GM19438 (cell line): ENCODE results near the gene NKX2-3.

Experiments
- ATAC-seq: cut with Tn5 transposase; IDR thresholded peaks from one replicate; pipeline ENCODE4 v1.9.1; 2021; ENCODE audit warnings: low read depth; ENCODE audit not compliant: unreplicated experiment

The NKX2-3 gene

DNA sequence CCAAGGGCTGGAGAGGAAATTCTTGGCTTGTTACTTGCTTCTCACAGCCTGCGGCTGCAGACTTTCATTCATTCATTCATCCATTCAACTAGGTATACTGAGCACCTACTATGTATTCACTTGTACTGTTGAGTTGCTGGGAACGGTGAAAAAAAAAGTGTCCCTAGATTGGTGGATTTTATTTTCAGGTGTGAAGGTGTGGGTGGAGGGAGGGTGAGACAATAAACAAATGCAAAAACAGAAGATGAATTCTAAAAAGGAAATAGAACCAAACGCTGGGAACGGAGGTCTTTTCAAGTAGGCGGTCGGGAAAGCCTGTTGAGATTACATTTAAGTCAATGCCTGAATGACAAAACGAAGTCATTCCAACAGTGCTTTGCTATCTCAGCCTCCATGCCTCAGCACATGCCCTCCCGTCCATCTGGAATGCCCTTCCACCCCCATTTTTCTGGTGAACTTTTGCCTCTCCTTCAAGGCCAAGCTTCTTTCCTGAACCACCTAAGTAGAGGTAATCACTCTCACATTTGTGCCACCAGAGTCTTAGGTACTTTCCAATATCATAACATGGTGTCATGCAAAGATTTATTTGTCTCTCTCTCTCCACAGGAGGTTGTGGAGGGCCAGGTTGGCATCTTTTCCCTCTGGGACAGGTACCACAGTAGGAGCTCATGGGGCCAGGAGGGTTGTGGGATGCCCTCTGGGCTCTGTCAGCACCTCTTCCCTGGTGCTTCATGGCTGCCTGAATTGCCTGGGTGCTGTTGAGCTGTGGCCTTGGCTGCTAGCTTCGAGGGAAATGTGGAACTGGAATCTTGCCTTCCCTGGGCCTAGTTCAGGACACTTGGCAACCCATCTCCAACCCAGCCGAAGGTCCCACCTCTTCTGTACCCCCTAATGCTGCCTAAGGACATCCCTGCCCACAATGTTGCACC is 5.5 kb downstream of the NKX2-3 start:
- no peak for ATAC-seq

- ATAC-seq, result no peak
Observed at GRCh38 chr10:99539120-99539519, 6.4 kb downstream of the NKX2-3 start.

GRCh38 chr10:99539820-99540219 is 7.1 kb downstream of the NKX2-3 start:
- ATAC-seq, result no peak

DNA sequence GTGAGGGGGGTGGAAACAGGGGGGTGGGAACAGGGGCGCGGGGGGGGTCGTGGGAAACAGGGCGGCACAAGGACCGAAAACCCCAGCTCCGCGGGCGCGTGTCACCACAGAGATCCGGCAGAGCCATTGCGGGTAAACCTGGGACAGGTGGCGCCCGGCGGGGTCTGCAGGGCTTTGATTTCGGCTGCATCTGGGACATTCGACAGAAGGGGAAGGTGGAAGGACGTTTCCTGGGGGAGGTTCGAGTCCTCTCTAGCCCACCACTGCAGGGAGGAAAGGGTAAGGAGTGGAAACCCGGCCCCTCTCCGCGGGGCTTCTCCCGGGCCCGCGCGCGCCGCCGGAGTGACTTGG is 7.5 kb downstream of the NKX2-3 start:
- ATAC-seq, result no peak

GRCh38 chr10:99540657-99541531 is 8.2 kb downstream of the NKX2-3 start:
- ATAC-seq, result no peak

GRCh38 chr10:99544322-99544721 is 11.6 kb downstream of the NKX2-3 start:
- no peak for ATAC-seq

DNA sequence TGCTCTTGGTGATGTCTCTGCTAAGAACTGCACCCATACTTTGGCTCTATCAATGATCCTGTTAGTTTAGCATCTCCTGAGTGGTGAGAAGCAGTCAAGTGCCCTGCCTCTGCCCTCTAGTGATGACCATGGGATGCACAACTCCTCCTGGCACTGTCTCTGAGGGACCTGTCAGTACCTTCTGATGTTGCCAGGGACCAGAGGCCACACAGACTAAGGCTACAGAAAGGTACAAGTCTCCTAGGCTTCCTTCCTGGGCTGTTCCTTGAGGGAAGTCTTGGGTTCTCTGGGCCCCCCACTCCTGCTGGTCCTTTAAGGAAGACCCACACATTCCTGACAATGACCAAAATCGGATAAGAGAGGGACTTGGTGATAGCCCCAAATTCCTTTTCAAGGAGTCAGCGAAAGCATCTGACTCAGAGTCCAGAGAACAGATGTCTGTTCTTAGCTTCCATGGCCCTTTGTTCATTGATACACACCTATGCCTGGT is 15.3 kb downstream of the NKX2-3 start:
- ATAC-seq, result no peak

GRCh38 chr10:99551158-99551557 is 18.4 kb downstream of the NKX2-3 start:
- ATAC-seq, result no peak

DNA sequence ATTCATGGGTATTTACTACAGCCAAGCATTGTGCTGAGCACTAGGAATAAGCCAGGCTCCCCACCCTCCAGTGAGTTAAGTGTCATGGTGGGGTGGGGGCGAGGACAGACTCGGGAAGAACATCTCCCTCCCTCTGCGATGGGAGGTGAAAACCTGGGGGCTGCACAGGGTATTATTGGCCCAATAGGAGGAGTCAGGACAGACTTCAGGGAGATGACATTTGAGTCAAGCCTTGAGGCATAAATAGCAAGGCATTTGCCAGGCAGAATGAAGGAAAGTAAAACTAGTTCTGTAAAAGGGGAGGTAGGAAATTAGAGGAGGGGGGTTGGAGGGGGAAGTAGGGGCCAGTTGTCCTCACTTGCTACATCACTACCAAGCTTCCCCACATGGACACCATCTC is 18.9 kb downstream of the NKX2-3 start:
- ATAC-seq, result no peak

- ATAC-seq, result no peak
Observed at GRCh38 chr10:99555371-99555770, 22.6 kb downstream of the NKX2-3 start.

DNA sequence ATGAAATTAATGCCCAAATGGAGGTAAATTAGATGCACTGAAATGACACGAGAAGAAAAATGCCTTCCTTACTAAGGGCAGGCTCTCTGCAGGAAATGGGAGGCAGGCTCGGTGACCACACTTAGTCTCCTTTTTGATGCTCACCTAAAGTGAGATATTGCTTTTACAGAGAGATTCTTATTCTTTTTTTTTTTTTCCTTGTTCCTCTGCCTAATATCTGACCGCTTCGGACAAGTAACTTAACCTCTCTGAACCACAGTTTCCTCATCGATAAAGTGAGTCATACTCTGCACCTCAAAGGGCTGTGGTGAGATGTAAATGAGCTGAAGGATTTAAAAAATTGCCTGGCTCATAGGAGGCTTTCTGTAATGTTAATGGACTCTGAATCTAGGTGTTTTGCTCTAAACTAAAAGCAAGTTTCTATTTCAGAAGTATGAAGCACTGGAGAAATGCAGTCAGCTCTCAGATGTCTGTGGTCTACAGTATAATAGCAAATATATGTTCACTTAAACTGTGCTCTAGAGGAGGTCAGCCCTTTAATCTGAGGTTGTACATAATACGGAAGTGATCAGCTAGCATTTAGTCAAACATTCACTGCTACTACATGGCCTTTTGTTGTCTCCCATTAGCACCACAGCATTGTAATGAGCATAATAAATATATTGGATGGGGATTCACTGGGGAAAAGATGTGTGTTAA is 23.2 kb downstream of the NKX2-3 start:
- peak; percentile 80 for ATAC-seq

GRCh38 chr10:99557044-99557443 is 24.3 kb downstream of the NKX2-3 start:
- ATAC-seq, result no peak

- ATAC-seq, result no peak
Observed at GRCh38 chr10:99558708-99559107, 26.0 kb downstream of the NKX2-3 start.

DNA sequence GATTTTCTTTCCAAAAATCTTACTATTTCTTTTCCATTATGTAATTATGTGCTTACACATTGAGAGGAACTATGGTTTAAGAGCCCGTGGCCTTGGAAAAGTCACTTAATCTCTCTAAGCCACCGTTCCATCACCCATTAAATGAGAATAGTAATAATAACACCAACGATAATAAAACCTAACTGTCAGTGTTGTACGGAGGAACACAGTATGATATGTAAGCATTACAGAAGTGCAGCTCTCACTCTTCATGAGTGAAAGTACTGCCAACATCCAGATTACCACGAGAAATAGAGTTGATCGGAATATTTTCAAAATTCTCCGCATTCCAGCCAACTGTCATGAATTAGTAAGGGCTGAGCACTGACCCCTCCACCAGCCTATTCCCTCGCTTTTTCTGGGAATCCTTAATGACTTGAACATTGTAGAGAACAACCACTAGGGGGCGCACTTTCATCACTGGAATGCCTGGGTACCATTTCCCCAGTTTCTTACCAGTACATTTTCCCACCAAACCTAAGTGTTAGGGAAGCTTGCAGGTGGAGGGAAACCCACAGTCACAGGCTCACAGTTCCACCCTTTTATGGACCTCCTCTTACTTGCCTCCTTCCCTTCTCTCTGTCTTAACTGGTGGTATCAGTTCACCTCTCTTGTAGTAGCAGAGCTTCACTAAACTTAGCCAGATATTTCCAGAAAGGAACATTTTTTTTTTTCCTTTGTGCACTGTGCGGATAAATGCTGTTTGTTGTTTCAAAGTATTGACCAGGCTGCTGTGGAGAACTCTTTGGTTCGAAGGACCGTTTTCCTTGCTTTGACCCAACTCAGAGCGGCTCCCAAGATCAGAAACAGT is 27.8 kb downstream of the NKX2-3 start:
- ATAC-seq, result no peak

DNA sequence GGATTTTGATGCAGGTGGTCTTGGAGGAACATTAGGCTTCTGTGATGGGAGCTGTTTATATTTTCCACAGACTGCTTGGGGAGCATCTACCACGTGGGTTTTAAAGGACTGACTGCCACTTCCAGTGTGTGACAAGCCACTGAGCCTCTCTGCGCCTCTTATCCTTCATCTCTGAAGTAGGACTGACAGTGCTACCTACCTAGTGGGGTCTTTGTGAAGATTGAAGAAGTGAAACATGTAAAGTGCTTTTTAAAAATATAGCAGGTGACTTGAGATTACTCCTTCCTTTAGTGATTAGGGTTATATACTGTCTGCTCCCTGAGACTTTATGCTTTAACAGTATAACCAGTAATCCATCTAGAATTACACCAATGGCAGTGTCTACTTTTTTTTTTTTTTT is 29.9 kb downstream of the NKX2-3 start:
- no peak for ATAC-seq

DNA sequence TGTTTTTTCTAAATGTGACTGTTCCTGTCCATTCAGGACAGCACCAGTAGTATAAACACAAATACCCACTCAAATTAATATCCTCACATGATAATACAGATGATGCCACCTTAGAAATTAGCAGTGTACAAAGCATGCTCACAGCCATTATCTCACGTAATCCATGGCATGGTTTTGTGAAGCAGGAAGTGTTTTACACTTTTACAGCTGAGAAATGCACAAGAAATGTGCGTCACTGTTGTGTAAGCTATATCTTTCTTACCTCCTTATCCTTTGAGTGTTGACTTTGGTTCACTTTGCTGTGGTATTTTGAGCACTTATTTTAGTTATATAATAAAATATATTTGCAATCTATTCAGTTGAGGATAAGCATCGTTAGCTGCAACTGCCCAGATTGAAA is 31.6 kb downstream of the NKX2-3 start:
- ATAC-seq, result no peak

- no peak for ATAC-seq
Observed at GRCh38 chr10:99565166-99565565, 32.4 kb downstream of the NKX2-3 start.

DNA sequence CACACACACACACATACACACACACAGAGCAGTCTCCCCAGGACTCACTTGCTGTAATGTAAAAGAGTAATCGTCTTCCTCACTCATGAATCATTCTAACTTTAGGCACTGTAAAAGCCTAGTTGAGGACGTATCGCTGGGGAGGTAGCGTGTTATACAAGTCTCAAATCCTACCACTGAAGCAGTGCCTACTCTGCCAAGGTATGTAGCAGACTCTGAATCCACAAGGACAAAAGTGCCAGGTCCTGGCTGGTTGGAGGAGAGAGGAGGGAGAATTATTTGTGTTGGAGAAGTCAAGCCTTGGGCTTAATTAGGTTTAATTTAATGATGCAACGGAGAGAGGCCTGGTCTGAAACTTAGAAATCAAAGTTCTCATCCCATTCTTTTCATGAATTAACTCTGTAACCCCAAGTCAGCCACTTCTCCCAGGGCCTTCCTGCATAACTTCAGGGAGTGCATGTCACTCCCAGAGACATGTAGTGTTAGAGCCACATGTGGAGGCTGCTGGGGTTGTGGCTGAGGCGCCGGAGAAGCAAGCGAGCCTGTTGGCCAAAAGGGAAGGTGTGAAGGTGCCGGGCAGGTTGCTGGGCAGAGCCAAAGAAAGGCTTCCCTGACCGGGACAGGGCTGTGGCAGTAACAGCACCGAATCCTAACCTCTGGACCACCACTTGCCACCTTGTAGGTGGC is 36.7 kb downstream of the NKX2-3 start:
- no peak for ATAC-seq

DNA sequence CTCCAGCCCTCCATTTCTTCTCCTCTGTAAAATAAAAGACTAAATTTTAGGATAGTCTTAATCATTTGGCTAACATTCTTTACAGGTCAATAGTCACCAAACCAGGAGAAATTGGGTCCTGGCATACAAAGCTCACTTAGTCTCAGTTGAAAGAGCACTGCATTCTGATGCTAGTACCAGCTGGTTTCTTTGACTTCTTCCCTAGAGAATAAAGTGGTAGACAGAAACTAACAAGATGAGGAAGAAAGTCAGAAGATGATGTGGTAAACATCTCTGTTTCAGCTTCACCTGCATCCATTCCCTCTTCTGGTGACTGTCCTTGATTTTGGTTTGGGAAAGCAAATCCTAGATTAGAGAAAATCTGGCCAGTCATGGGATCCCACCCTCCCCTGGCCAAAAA is 37.2 kb downstream of the NKX2-3 start:
- no peak for ATAC-seq
